Ovary (tissue), 3 donors: ENCODE results near the gene TMEM158.

Source experiments
- CTCF ChIP-seq, 3 donors: fragments of 450-650 bp in 2 of 3; fragments of 200-600 bp in 1 of 3; IDR thresholded peaks; one replicate each; pipeline versions ENCODE4 v1.5.1 to v1.8.0; 2016 to 2022; ENCODE audit warnings: antibody characterized with exemption in 3 of 3, mild to moderate bottlenecking in 1 of 3
- EP300 ChIP-seq: sonication (generic); formaldehyde crosslinking; IDR thresholded peaks from one replicate; pipeline ENCODE4 v1.6.1; 2017; ENCODE audit warnings: antibody characterized with exemption
- POLR2A ChIP-seq: fragments of 450-650 bp; IDR thresholded peaks from one replicate; pipeline ENCODE4 v1.6.1; 2017; ENCODE audit warnings: antibody characterized with exemption, mild to moderate bottlenecking, moderate library complexity
- donor health status: DM: no; HTN: no; CAD: no.

- TF ChIP-seq CTCF (IDR thresholded peaks at IDR 0.05): no peak
- no peak for TF ChIP-seq POLR2A
- TF ChIP-seq EP300: no peak
These were observed 49.1 kb upstream of the TMEM158 start for GRCh38 chr3:45275006-45275704.
